Measurements from ENCODE around the gene EFHC2.
A peak's percentile ranks its signal among the peaks of the same experiment; 100 is the strongest.
"Not testable (repeated sequence)": the region's sequence is repeated elsewhere in the genome, so short reads cannot be mapped to it uniquely, and the experiment has no call there.

The EFHC2 gene

DNA sequence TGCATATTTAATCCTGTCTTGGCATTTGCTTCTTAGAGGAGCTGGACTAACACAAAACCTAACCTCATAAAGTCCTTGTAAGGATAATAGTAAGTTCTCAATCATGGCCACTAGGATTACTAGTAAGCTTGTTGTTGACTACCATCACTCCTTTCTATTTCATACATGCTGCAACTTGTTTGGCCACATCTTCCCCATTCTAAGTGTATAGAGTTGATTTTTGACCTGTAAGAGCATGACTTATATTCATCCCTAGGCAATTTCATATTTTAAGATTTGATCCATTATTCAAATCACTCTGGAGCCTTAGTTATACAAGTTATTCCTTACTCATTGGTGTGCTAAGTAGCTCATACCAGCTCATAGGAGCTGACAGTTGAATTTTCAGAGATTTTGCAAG lies 109.4 kb downstream of the EFHC2 start:
- DNase-seq (ENCODE audit: low read depth), result no peak

DNA sequence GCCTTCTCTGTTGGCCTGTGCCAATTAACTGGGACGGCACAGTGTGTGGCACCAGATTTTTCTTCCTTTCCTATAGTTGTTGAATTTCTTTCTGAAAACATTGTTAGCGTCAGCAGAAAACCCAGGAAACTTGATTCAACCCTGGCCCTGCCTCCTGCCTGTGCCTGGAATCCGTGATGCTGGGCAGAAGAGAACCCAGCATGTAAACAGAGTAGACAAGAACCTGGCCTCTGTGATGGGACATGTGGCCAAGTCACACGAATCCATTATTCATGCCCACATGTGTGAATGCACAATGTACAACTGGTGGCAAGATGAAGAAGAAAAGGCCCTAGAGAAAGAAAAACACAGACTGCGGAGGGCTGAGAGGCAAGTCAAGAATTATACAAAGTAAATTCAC lies 111.4 kb downstream of the EFHC2 start:
- DNase-seq (ENCODE audit: low read depth), result no peak

DNA sequence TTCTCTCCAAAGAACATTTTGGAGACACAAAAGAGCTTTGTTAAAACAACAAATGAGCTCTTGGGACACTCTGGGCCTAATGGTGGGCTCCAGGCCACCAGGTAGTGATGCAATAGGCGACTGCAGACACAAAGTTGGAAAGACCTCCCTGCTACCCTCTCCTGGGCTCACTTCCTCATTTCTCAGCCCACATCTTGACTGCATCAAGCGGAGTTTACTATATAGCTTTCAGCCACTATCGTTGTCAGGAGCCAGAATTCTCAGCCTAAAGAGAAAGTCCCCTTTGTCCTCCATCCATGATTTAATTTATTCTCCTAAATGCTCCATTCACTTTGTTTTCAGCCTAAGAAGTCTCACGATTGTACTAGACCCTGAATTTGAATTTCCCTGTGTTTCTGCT lies 114.9 kb downstream of the EFHC2 start:
- no peak for DNase-seq (ENCODE audit: low read depth)

DNA sequence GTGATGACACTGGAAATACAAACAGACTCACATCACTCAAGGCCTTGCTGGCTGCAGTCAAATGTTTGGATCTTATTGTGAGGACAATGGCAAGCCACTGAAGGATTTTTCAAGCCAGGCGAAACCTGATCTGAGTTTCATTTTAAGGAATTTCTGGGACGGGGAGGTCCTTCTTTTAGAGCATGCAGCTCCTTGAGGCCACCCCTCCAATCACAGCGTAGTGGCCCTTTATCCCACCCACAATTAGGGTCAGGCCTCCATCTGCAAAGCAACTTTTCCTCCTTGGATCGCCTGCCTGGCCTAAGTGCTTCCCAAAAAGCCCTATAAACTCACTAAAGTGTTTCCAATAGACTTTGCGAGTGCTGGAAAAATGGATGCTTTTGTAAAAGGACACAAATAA lies 115.5 kb downstream of the EFHC2 start:
- no peak for DNase-seq (ENCODE audit: low read depth)

DNA sequence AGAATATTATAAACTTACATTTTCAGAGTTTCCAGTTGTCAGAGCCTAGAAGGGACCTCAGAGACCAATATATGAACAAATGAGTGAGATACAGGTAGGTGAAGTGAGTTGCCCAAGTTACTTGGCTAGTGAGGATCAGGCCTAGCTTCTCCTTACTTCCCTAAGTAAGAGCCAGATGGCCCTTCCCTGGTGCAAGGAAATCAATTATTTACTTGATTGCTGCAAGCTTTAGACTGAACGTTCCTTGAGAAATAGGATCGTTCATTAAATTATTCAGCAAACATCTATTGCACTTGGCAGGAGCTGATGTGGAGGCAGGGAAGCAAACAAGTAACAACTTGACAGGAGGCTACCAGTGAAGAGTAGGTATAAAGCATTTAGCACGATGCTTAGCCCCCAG lies 117.8 kb downstream of the EFHC2 start:
- DNase-seq (ENCODE audit: low read depth), result no peak

DNA sequence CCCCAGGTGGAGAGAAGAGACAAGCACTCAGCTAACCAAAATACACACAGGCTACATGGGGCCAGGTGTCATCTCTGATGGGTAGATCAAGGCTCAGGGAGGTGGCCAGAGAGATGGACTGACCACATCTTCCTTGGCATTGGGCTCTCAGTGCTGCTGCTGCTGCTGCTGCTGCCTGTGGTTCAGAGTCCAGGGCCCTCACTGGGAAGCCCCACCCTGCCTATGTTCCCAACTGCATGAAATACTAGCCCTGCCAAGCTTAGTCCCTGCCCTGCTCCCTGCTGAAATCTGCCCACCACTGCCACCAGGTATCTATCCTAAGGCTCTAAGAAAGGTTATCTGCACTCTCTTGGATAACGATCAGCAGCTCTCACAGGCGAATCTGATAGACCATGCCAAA lies 118.7 kb downstream of the EFHC2 start:
- no peak for DNase-seq (ENCODE audit: low read depth)

DNA sequence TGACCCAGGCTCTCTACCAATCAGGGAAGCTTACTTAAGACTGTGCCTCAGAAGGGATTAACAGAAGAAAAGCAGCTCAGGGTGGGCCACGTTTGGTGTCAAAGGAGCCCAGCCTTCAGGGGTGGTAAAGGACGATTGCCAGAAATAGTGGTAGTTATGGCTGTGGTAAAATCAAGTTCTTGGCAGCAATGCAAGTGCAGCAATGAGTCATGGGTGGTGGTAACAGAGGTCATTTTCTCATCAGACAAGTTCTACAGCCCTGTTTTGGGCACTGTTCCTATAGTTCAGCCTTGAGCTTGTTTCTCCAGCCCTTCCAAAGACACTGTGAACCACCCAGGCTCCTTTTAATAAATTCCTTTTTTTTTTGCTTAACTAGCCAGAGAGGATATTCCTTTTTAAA lies 120.3 kb downstream of the EFHC2 start:
- peak; percentile 56 for DNase-seq (ENCODE audit: low read depth)

DNA sequence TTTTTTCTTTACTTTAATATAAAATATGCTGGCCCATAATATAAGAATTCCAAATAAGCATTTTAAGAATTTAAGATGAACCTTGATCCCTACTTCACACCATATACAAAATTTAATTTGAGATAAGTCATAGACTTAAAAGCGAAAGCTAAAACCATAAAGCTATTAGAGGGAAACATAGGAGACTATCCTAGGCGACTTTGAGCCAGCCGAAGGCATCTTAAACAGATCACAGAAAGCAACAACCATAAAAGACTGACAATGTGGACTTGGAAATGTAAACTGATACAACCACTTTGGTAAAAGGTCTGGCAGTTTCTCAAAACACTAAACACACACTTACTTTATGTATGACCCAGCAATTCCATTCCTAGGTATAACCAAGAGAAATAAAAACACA lies 125.0 kb downstream of the EFHC2 start:
- DNase-seq (ENCODE audit: low read depth), result no peak

DNA sequence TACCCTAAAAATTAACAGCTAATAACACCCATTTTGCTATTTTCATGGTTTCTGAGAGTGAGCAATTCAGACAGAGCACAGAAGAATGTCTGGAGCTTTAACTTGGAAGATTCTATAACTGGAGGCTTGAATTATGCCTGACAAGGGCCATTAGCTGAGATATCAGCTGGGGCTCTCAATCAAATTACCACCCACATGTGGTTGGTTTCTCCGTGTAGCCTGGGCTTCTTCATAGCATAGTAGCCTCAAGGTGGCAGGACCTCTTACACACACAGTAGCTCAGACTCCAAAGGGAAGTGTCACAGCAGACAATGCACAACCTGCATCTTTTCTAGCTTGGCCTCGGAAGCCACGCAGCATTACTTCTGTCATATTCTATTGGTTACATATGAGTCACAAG lies 127.3 kb downstream of the EFHC2 start:
- DNase-seq (ENCODE audit: low read depth), result no peak

DNA sequence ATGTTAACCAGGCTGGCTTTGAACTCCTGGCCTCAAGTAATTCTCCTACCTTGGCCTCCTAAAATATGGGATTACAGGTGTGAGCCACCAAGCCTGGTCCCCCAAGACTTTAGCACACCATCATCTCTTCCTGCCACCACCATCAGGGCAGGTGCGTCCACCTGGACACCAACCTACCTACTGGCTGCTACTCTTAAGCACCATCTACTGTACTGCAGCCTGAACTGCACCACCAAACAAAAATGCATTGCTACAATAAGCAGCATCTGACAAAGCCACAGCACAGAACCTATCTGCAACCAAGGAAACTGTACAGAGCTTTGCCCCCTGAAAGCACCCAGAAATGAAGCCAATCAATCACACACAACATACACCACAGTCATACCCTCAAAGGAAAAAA lies 139.7 kb downstream of the EFHC2 start:
- DNase-seq (ENCODE audit: low read depth), result no peak

DNA sequence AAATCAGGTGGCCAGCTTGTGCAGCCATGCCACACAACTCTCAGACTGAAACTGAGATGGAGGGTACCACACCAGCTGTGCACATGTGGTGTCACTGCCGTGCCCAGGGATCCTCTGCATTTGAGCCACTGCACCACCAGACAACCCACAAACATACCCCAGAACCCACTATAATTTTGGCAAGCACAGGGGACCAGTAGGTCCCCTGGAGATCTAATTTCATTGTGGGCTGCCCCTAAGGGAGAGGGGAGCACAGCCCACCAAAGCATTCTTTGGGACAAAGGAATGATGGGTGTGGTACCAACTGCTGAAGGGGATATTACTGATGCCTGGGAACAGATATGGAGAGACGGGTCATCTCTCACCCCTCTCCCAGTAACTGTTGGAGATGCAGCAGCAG lies 140.9 kb downstream of the EFHC2 start:
- no peak for DNase-seq (ENCODE audit: low read depth)

DNA sequence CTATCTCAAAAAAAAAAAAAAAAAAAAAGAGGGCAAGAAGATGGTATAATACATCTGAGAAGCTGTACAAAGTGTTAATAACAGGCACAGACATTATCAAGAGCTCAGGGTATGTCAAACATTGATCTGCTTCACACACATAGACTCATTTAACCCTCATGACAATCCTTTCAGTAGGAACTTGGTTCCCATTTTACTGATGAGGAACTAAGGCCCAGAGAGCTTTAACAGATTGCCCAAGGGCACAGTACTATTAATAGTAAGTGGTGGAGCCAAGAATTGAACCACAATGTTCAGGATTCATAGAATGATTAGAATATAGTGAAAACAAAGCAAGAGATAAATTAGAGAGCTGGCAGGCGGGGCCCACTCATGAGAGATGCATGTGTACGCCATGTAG lies 154.4 kb downstream of the EFHC2 start:
- no peak for DNase-seq (ENCODE audit: low read depth)

DNA sequence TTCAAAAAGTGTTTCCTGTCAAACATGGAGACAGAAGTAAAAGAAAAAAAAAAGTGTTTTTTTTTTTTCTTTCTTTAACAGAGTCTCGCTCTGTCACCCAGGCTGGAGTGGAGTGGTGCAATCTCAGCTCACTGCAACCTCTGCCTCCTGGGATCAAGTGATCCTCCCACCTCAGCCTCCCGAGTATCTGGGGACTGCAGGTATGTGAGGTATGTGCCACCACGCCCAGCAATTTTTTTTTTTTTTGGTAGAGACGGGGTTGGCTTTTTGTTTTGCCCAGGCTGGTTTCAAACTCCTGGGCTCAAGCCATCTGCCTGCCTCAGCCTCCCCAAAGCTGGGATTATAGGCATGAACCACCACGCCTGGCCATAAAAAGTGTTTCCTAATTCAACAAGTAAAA lies 155.6 kb downstream of the EFHC2 start:
- DNase-seq (ENCODE audit: low read depth), result not testable (repeated sequence)

DNA sequence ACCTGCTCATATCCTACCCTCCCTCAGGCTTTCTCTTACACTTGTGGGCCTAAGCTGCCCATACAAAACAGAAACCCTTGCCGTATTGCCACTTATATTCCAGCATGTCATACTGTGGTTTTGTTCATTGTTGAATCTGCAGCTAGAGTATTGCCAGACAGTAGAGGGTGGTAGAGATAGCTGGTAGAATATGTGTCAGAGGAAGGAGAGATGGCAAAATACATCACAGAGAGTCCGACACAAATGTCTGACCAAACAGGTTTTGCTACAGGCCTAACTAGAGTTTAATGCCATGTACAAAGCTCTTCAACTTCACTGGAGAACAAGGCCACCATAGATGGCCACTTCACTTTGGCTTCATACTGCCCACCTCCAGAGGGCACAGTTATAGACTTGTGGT lies 160.1 kb downstream of the EFHC2 start:
- DNase-seq (ENCODE audit: low read depth), result no peak

DNA sequence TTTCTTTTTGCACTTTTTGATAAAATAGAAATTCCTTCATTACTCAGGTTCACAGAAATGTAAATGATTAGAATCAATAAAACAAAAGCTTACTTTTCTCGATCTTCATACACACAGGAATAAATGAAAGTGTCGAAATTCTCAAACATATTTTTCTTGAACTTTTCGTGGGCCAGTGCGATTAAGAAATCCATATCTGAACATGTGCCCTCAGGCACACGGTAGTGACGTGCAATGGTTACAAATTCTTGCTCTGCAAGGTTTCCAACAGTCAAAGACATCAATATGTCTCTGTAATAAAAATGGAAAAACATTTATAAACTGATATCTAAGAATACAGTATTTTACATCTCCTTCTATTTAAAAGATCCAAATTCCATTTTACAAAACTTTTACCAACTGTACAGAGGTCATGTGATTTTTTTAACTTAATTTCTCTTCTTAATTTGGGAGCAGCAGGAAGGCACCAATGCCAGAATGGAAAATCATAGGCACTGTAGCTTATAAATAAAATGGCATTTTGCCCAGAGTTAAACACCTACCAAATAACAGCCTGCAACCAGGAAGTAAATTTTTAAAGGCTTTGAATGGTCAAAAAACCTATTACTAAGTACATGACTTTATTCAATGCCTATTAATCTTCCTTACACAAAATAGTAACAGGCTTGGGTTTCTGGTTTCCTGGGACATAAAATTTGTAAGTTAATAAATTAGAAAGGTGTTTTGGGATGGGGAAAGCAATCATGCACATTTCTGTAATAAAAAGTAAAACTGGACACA lies 165.0 kb downstream of the EFHC2 start:
- no peak for DNase-seq (ENCODE audit: low read depth)

DNA sequence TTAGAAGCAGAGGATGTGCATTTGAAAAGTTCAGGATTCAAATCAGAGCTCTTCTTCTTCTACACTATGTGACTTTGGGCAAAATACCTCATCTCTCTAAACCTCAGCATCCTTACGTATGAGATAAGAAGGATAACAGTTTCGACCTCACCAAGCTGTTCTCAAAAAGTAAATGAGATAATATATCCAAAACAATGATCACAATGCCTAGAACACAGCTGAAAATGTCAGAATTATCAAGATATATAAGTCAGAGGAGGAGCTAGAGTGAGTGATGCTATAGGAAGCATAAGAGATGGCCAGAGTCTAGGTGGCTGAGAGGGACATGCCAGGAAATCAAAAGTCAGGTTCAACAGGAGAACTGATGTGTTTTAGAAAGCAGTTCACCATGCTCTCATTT lies 168.0 kb downstream of the EFHC2 start:
- no peak for DNase-seq (ENCODE audit: low read depth)

DNA sequence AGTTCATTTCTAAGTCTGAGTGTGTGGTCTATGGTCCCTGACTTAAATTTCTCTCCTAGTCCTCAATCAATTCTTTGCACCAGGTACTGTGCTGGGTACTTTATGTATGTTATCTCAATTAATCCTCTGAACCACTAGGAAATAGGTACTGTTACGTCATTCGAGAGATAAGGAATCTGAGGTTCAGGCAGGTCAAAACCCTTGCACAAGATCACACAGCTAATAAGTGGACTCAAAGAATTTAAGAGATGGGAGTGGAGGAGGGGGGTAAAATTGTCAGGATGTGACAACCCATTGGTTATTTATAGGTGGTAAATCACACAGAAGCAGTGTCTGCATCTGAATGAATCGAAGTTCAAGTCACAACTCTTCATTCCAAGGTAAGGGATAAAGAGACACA lies 169.4 kb downstream of the EFHC2 start:
- no peak for DNase-seq (ENCODE audit: low read depth)

DNA sequence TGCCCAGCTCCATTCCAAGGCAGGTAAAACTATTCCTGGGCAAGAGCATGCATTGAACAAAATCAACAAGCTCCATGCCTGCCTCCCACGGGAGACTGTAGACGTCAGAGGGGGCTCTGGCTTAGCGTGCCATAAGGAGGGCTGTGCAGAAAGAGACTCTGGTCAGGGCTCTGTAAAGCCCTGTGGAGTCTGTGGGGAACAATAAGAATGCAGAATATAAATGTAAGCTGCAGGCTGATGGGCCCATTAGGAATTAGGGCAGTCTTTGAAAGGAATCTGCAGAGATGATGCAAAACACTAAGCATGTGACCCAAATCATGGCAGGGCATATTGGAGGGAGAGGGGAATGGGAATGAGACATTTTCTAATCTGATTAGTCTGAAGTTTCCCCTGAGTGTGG lies 170.3 kb downstream of the EFHC2 start:
- DNase-seq (ENCODE audit: low read depth), result no peak

DNA sequence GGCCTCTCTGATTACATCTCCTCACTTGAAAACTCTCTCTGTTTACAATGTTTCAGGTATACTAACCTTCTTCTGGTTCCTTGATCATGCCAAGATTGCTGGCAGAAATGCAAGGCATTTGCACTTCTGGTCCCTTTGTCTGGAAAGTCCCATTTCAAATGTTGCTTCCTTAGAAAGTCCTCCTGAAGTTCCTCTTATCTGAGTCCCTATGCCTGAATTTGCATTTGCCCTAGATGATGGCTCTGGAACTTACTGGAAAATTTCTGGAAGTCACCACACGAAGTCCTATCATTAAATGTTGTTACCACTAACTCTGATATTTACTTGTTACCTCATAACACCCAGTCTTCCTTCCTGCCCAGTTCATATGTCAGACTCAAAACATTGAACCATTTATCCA lies 176.4 kb downstream of the EFHC2 start:
- DNase-seq (ENCODE audit: low read depth), result no peak

DNA sequence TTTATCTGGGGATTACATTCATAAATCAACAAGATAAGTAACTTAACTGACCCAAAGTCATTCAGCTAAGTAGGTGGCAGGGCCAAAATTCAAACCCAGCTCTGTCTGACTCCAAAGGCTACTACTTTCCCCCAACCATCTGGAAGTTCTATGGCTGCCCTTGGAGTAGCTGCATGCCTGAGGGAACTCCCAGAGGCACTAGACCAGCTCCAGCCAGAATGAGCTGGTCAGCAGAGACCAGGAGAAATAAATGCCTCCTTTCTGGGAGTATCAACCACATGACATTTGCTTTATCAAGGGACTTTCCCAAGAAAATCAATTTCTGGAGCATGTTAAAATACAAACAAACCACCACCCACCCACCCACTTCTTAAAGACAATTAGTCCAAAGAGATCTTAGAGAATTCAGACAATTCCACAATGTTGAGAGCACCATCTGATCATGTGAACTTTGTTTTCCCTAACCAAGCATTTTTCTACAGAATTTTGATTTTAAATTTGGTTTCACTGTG lies 180.5 kb downstream of the EFHC2 start:
- no peak for DNase-seq (ENCODE audit: low read depth)

DNA sequence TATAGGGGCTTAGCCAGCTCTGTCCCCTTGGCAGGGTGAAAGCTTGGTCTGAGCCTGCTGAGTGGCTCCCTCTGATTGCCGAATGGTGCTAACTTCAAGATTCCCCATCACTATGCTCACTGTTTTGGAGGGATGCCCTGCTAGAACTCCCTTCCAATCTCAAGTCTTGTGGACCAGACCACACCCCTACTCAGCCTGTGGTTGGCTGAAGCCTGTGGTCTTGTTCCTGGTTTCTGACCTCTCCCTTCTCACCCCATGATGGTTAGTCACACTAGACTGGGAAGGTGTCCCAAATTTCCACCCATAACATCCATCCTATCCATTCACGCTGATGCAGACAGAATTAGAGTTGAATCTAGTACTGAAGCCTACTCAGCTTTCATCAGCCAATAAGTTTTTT lies 185.6 kb downstream of the EFHC2 start:
- DNase-seq (ENCODE audit: low read depth), result no peak

DNA sequence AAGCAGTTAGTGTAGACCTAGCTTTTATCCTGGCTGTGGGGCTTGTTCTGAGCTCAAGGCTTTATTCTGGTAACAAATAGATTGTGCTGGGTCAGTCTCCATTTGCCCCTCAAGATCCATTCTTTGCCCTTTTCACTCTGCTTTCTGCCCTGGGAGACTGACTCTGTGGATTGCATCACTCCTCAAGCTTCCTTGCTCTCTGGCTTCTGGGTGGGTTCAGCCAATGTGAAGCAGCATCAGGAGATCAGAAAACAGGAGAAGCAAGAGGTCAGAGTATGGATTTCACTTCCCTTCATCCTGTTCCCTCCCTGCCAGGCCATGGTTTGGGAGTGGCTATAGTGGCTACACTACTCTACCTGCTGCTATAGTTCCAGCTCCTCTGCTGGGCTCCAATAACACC lies 186.2 kb downstream of the EFHC2 start:
- no peak for DNase-seq (ENCODE audit: low read depth)

DNA sequence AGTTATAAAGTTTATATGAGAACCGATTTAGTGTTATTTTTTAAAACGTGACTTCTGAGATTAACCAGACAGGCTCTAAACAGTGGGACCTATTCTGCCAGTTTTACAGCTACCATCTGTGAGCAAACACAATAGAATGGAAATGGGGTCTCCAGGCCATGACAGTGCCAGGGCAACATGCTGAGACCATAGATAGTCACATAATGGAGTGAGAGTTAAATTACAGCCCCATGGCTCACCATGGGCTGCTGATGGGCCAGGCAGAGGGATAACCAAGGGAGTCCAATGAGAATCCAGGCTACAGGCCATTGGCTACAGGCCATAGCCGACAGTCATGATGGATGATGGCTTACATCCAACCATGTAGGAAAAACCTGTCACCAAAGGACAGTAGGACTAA lies 186.7 kb downstream of the EFHC2 start:
- no peak for DNase-seq (ENCODE audit: low read depth)

DNA sequence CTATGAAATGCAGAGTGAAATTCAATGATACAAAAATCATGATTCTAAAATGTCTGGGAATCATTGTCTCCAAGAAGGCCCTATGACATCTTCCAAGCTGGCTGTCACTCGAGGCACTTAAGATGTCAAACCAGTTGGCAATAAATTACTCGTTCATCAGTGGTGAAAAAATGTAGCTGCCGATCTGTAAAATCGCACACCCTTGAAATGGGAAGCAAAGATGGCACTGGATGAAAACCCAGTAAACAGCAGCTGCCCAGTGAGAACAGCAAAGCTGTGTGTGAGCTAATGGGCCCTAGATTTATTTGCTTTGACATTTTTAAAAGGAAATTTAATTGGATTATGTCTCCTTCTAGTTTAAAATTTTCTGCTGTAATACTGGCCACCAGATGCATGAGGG lies 188.3 kb downstream of the EFHC2 start:
- no peak for DNase-seq (ENCODE audit: low read depth)
